Calu3 (cell line): ENCODE results near the gene SSNA1. TPM values are rescaled to one million over a fixed set of nuclear protein-coding genes. Genes with fewer than 3 reads are reported as not detected.

Experiments used
- BruUV-seq: library from RNA; stranded (reverse); fragments of 400-500 nt; replicated peaks from 2 replicates; lab custom pipeline; 2021; lab: Mats Ljungman, UMichigan
- CTCF ChIA-PET: fragments of 300-600 bp; sonication (Branson Sonifier 250); formaldehyde crosslinking; loops from one replicate; lab custom pipeline; 2022; ENCODE audit warnings: antibody characterized with exemption; lab: Charles Lee
- DNase-seq: peaks from one replicate; pipeline ENCODE4 v3.0.0; 2022
- H3K27ac Mint-ChIP-seq: one replicate; pipeline ENCODE4 v1.8.0; 2022; ENCODE audit warnings: mixed read lengths; ENCODE audit not compliant: unreplicated experiment
- H3K27me3 Mint-ChIP-seq: one replicate; pipeline ENCODE4 v1.8.0; 2022; ENCODE audit warnings: mixed read lengths; ENCODE audit not compliant: unreplicated experiment
- H3K36me3 Mint-ChIP-seq: one replicate; pipeline ENCODE4 v1.8.0; 2022; ENCODE audit warnings: mild to moderate bottlenecking, moderate library complexity, mixed read lengths; ENCODE audit not compliant: insufficient read depth, unreplicated experiment
- H3K4me1 Mint-ChIP-seq: one replicate; pipeline ENCODE4 v1.8.0; 2022; ENCODE audit warnings: mild to moderate bottlenecking, low read depth, mixed read lengths; ENCODE audit not compliant: unreplicated experiment
- H3K4me3 Mint-ChIP-seq: one replicate; pipeline ENCODE4 v1.8.0; 2022; ENCODE audit warnings: mild to moderate bottlenecking, low read depth, moderate library complexity, mixed read lengths; ENCODE audit not compliant: unreplicated experiment
- H3K9me3 Mint-ChIP-seq: one replicate; pipeline ENCODE4 v1.8.0; 2022; ENCODE audit warnings: low read depth, mixed read lengths; ENCODE audit not compliant: unreplicated experiment
- CTCF ChIP-seq: fragments of 200-600 bp; IDR thresholded peaks from one replicate; pipeline ENCODE4 v1.8.0; 2022; ENCODE audit warnings: antibody characterized with exemption; ENCODE audit not compliant: unreplicated experiment
- intact Hi-C: fragments of 100-400 bp; cut with micrococcal nuclease; formaldehyde crosslinking; loops from one replicate; pipeline ENCODE4 v1.10.0; 2022; ENCODE audit not compliant: unreplicated experiment
- total RNA-seq: library from RNA; stranded (reverse); gene quantifications from 2 replicates; pipeline ENCODE4 v1.2.3, GENCODE V29; 2022

The SSNA1 gene
- total RNA-seq, 1 experiment from 2014 or later = 41.9 TPM

GRCh38 chr9:137173796-137174664, 14.4 kb upstream of the SSNA1 start:
- peaks cover 9% of the 10 kb centered on the region for H3K4me1 Mint-ChIP-seq
- no peak for TF ChIP-seq CTCF
- intact Hi-C loops = no loop called here
- DNase-seq = no peak
- CTCF ChIA-PET = interaction anchor here (0.6 kb wide), 1 partner anchor 23 kb away, joined by 4 read pairs; no protein-coding TSS in a partner anchor
- BruUV-seq = no TSS peak
- no peak overlapping the region for H3K4me3 Mint-ChIP-seq
- H3K36me3 Mint-ChIP-seq = peaks cover 10% of the 10 kb centered on the region
- peaks cover 11% of the 10 kb centered on the region for H3K27me3 Mint-ChIP-seq
- no peaks in the 10 kb centered on the region for H3K9me3 Mint-ChIP-seq
- H3K27ac Mint-ChIP-seq = no peak overlapping the region

- Mint-ChIP-seq H3K27ac (no peak overlapping the region), H3K9me3 (no peaks in the 10 kb centered on the region), H3K4me3 (no peak overlapping the region), H3K4me1 (peaks cover 9% of the 10 kb centered on the region), H3K36me3 (peaks cover 16% of the 10 kb centered on the region), H3K27me3 (peaks cover 11% of the 10 kb centered on the region)
- intact Hi-C loops = loop anchor here (5.0 kb wide), 1 partner anchor 52 kb away; the partner anchor contains the start of genes CYSRT1 and RNF224
- no peak for DNase-seq
- BruUV-seq = no TSS peak
- CTCF ChIA-PET = interaction anchor here (0.6 to 0.8 kb wide), 2 partner anchors 24 to 53 kb away, joined by 3 to 4 read pairs; partner anchors contain the start of gene RNF224
- TF ChIP-seq CTCF = no peak
Measured at GRCh38 chr9:137174722-137175293, 13.7 kb upstream of the SSNA1 start.

GRCh38 chr9:137175345-137175961, 13.0 kb upstream of the SSNA1 start:
- Mint-ChIP-seq H3K4me3 (no peak overlapping the region), H3K36me3 (peaks cover 13% of the 10 kb centered on the region), H3K4me1 (peaks cover 9% of the 10 kb centered on the region), H3K27ac (no peak overlapping the region), H3K9me3 (no peaks in the 10 kb centered on the region), H3K27me3 (peaks cover 11% of the 10 kb centered on the region)
- no TSS peak for BruUV-seq
- DNase-seq = no peak
- intact Hi-C loops = loop anchor here (5.0 kb wide), 1 partner anchor 52 kb away; the partner anchor contains the start of genes CYSRT1 and RNF224
- CTCF ChIA-PET = interaction anchor here (0.8 kb wide), 1 partner anchor 52 kb away, joined by 3 read pairs; the partner anchor contains the start of gene RNF224
- no peak for TF ChIP-seq CTCF
